SW480 (cell line): ENCODE results near the gene TTLL5.
A peak's percentile ranks its signal among the peaks of the same experiment; 100 is the strongest.

Experiments used
- DNase-seq: peaks from one replicate; pipeline ENCODE4 v3.0.0-alpha.2; 2016; ENCODE audit warnings: low spot score

The TTLL5 gene

DNA sequence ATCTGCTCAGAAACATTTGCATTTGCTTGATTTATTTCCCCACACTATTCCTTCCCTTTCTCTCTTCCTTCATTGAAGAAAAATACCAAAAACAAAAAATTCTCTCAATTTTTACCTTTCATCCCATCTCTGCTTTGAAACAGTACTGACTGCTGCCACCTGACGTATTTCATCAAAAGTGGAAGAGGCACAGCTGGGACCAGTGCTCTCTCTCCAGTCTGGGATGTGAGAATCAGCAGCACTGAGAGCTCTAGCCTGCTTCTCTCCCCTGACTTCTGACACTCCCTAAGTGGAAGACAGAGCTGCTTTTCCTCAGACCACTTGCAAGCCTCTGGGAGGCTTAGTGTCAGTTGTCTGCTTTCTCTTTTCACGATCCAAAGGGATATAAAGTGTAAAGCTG, 36.9 kb downstream of the TTLL5 start:
- DNase-seq: no peak

DNA sequence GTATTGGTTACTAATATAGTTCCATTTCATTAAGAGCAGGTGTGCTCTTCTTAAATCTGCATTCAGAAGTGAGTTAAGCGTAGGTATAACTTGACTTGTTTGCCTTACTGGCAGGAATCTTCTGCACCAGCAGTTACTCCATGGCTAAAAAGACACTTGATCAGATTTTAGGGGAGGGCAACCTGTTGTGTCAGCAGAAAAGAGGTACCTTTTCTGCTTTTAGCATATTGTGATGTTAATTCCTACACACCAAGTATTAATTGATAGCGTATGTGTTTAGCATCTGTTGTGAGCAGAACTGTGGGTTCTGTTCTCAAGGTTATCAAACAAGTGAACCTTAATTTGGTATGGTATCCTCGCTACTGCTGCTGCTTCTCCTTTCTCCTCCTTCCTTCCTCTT, 38.3 kb downstream of the TTLL5 start:
- DNase-seq: no peak

DNA sequence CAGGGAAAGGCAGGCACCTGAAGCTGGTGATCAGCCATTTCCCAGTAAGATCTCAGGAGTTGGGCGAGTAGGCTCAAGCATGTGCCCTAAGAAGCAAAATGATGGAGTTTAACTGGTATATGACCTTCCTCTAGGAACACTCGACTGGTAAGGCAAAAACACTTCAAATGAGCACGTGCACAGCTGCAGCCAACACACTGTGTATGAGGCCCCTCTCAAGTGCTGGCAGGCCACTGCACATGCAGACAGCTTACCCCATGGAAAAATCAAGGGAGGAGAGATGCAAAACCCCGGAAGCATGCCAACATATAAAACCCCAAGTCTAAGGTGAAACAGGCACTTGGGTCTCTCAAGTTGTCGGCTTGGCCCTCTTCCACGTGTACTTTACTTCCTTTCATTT, 39.2 kb downstream of the TTLL5 start:
- no peak for DNase-seq

DNA sequence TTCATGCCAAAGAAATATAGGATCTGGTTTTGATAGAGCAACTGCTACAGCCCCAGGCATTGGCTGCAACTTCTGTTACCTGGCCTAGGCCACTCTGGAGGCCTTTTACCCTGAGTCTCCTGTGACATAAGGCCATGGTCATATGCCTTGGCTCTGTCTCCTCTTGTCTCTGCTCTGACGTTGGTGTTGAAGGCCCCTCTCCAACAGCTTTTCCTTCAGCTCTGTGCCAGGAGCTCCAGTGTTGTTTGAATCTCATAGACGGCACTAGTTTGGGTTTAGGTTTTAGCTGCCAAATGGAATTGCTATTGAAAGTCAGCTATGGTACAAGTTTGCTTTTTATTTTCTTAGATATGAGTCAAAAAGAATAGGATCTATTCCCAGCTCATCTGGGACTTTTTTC, 41.1 kb downstream of the TTLL5 start:
- DNase-seq: no peak

DNA sequence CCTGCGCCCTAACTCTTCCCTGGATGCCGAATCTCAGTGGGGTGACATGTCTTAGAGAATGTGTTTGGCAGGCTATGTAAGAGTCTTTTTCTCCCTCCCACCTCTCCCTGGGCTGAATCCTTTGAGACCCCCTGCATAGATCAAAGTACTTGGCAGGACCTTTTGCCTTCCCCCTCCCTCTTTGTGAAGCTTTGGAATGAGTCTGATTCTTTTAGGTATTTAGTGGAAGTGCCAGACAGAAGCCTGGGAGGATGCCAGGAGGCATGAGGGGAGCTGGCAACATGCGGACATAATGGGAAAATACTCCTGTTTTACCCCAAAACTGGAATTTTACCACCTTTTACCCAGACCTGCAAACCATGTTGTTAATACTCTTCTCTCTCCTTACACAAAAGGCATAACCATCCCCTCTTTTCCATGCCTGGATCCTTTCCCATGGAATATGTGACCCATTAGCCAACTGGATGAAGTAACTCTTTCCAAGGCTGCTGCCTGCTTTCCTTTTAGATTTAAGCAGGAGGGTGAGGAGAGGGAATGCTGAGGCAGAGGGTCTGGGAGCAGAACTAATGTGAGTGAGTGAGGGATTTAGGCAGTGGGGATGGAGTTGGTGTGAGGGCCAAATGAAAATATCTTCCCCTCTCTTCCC, 41.7 kb downstream of the TTLL5 start:
- no peak for DNase-seq

DNA sequence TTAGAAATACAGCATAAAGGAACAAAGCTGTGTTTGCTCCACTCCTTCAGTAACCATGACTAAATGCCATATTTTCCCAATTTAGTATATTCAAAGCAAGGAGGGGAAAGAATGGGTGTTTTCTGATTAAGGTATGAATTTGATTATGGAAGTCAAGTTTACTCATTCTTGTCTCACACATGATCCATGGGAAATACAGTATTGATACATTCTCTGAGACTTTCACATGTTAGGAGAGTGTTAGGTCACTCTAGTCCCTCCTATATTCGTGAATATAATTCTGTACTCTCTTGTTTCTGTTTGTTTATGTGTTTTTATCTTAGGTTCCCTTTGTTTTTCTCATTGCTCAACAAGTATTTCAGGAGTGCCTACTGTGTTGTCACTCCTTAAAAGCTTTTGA, 42.4 kb downstream of the TTLL5 start:
- no peak for DNase-seq

DNA sequence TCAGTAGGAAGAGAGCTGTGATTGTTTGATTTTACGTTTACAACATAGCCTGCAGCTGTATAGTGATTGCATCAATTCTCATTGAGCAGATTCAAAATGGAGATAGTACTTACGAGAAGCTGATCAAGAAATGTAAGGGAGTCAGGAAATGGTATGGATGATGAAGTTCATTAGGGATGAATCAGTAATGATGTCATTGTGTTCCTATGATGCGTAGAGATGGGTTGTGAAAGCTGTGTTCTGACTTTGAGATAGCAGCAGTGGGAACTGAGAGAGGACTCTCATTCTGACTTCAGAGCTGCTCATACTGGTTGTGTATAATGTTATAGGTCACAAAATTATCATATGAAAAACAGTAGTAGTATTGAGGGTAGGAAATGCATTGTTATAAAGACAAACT, 44.0 kb downstream of the TTLL5 start:
- no peak for DNase-seq

DNA sequence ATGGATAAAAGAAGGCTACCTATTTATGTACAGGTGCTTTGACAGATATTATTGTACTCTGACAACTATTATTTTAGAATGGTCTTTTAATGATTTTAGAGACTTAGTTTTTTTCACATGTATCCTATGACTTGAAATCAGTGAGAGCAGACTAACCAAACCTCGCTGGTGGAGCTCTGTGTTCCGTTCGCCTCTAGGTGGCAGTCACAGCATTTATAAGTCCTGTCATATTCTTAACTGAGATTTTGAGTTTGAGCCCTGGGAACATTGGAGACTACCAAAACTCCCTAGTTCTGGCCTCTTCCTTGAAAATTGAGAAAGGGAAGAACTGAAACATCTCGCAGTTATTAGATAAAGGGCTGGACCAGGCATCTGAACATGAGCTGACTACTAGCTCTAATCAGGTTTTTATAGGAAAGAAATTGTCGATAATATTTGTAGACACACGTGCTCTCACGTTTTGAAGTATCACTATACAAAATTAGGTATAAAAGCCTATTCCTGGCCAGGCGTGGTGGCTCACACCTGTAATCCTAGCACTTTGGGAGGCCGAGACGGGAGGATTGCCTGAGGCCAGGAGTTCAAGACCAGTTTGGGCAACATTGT, 48.3 kb downstream of the TTLL5 start:
- DNase-seq: peak; percentile 81

DNA sequence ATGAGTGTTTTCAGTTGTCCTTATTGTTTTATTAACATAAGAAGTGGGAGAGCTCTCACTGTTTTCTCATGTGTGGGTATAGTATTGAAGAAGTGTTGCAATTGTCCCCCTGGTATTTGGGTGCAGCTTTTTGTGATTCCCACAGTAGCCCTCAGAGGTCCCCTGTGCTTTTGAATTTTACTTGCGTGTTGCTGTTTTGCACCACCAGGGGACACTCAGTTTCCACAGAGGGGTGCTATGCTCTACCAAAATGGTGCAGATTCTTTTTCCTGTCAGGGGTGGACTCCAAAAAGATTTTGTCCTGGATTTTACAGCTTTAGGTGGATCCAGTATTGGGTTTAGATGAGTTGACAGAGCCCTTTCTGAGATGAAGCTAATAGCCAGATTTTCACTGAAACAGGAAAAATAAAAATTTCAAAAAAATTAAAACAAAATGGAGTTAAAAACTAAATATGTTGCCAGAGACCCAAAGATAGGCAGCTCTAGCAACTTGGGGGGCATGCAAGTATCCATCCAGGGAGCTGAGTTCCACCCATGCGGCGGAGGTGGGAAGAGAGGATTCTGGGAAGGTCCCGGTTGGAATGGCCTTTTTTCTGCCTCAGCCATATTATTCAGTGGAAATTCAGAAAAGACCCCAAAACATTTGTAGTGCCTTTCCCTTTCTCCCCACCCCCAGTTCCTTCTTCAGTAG, 50.2 kb downstream of the TTLL5 start:
- peak; percentile 38 for DNase-seq

DNA sequence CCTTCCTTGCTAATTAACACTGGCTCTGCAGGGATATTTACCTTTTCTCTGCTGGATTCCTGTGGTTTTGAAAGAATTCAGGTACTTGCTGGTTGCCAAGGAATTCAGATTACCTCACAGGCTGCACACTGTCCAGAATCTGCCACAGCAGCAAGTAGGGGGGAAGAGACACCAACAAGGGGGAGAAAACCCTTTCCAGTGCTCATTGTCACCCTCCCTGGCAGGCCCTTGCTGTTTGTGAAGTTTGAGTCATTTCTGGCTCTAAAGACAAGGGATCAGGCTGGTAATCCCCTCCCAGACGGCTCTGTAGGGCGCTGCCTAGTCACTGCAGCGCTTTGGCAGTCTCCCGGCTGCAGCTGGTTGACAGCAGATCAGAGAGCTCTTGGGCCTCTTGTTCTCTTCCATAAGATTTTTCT, 50.8 kb downstream of the TTLL5 start:
- DNase-seq: peak; percentile 80

DNA sequence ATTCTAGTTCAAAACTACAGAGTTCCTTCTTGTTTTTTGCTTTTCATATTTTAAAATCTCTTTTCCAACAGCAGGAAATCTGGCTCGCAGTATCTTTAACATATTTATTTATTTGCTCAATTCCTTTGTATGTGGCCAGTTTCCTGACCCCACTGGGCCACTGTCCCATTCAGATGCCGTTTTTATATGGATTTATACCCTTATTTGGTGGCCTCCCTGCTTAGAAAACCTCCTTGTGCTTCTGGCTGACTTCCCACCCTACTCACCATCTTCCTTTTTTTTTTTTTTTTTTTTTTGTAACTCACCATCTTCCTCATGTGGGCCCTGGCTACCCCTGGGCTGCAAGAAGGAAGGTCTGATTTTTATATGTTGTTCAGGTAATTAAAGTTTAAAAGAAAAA, 53.9 kb downstream of the TTLL5 start:
- no peak for DNase-seq

DNA sequence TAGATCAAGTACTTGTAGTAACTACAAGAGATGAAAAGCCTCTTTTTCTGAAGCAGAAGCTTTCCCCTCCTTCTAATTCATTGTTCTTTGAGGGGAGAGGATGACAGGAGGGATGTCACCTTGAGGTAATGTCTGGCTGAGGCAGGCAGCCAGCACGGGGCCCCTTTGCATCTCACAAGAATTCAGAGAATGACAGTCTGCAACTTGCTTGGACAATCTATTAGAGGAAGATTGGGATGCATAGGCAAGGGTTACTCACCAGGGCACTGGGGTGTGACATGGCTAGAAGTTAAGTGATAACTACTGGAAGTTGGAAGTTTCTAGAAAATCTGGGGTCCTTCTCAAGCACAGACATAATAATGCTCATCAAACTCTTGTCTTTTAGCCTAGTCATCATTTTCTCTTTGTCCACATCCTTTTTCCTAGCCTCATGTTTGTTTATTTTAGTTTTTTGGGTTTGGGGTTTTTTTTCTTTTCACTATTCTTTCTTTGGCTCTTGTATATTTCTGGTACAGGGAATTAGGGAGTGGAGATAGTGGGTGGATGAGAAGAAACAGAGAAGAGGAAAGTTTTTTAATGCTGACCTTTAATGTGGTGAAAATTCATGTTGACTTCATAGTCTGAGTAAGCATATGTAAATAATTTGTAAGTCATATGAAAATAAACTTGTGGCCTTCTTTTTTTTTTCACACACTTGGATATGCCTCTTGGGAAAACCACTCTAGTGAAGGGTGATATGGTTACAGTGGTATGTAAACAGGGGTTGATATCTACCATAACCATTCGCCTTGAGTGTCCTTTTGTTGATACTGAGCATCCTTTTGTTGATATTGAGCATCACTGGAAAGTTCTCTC, 55.1 kb downstream of the TTLL5 start:
- peak; percentile 17 for DNase-seq

DNA sequence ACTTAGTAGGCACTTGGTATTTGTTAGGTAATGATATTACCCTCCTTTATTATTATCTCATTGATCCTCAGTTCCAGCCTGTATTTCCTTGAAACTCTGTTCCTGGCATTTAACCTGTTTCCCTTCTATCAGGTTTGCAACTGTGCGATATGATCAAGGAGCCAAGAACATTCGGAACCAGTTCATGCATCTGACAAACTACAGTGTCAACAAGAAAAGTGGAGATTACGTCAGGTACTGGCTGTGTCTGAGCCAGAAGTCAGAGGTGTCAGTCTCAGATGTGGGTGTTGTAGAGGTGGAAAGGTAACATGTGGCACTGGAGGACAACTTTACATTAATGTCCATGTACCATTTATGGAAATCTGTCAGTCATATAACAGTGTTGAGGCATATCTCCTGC, 56.7 kb downstream of the TTLL5 start:
- no peak for DNase-seq

DNA sequence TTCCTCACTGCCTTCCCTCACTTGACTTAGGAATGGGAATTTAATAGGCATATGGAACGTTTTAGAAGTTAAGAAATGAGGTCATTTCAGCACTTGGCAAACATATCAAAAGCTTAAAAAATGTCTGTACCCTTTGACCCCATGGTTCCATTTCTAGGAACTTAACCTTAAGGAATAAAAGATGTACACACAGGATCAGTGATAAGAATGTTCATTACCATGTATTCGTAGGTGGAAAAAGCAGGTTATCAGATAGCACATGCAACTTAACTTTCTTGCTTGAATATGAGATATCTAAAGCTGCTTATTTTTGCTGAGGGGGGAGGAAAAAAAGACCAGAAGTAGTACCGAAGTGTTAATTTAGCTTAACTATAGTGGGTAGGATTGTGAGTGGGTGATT, 57.2 kb downstream of the TTLL5 start:
- DNase-seq: no peak

DNA sequence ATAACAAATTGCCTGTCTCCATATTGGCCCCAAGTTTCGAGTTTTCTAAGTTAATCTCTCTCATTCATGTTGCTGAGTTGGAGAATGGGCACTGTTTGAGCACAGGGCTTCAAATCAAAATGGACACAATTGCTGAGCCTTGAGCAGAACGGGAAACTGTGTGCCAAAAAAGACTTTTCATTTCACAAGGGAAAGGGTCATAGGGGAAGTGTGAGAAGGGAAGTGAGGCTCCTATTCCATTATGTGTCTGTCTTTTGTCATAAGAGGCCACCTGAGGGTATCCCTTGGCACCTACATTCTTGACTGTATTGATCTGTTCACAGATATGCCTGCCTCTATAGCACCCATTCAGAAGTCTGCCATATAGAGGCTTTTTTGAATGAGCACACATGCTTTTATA, 59.1 kb downstream of the TTLL5 start:
- DNase-seq: no peak

DNA sequence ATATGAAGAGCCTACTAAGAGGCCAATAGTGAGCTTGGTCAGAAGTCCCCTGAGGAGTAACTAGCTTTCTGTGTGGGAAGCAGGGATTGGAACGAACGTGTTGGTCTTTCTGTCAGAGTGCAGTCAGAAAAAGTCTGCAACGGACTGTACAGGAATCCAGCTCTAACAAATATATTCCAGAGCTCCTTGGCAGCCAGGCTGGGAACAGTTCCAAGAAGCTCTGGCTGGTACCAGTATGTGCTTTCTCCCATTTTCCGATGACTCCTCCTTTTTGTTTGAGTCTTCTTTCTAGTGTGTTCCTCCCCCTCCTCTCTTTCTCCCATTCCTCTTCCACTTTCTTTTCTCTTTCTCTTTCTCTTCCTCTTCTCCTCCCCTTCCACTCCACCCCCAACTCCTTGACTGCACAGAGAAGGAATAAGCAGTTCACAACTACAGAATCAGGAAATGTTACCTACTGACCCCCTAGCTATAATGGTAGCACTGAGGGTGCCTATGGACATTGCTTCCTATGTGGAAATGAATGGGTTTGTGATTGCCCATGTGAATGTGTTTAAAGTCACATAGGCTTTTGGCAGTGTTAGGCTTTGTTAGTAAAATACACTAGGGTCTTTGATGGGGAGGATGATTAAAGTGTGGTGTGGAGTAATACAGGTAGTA, 59.9 kb downstream of the TTLL5 start:
- DNase-seq: no peak

DNA sequence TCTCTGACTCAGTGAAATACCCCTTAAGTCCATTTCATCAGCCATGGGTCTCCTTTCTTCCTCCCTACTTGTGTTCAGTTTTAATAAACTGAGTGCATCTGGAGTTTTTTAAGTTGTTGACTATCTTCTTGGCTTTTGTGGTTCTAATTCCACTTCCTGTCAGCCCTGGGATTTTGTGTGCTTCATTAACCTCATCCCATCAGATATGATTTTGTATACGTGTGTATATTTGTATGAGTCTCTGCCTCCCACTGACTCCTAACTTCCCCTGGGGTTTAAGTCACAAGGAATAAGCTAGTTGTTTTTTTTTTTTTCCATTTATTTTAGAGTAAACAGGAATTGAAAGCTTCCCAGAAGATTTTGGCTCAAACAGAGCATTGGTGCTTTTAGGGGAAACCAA, 62.7 kb downstream of the TTLL5 start:
- no peak for DNase-seq

DNA sequence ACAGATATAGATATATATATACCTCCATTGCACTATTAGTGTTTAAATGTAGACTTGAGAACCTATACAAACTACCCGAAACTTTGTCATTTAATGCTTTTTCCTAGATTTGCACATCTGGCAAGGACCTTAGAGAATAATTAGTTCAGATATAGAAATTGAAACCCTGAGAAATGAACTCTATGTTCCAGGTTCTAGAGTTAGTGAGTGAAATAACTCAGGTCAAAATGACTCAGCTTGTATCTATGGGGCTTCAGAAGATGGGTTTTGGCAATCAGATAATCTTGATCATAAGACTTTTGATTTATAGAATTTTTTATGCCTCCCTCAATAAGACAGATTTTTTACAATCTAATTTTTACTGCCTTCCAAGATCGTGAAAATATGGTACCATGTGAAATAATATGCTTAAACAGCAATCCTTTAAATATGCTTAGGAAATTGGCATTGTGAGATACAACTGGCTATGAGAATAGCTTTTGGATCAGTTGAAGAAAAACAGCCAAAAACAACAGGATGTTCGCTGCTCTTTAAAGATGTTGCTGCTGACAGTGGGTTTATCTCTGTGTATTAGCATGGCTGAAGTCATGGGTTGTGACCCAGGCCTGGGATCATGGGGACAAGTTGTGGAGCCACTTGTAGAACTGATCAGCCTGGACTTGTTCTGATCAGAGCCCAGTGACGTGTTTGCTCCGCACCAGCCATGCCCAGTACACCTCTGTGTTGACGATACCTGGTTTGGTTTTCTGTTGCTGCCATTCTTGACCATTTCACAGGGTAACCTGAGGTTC, 63.6 kb downstream of the TTLL5 start:
- DNase-seq: no peak

DNA sequence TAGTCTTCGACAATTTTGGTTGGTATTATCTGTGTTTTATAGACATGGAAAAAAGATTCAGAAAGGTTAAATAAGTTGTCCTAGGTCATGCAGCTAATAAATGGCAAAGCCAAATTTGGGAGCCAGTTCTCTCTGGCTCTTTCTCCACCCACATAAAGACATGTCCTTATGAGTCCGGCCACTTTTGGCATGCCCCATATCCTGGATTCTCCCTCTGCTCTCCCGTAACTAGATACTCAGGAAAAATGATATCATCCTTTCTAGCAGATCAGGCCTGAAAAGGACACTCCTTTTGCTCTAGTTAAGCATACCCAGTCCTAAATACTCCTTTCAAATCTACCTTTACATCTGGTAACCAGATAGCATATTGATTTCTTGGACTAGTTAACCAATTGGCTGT, 64.4 kb downstream of the TTLL5 start:
- no peak for DNase-seq

DNA sequence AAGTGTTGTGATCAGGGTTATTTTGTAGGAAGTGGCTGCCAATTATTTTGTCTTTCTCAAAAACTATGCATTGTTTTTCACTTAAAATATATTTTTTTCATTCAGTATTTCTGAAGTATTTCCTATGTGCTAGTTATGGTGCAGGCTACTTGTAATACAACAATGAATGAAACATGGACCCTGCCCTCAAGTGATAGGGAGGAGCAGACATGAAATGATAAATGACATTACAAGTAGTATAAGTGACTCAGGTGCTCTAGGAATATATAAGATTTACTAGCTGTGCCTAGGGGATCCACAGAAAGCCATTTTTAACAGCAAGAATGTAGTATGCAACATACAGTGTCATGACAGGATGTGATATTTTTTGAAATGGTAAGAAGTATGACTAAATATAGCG, 65.3 kb downstream of the TTLL5 start:
- DNase-seq: no peak

DNA sequence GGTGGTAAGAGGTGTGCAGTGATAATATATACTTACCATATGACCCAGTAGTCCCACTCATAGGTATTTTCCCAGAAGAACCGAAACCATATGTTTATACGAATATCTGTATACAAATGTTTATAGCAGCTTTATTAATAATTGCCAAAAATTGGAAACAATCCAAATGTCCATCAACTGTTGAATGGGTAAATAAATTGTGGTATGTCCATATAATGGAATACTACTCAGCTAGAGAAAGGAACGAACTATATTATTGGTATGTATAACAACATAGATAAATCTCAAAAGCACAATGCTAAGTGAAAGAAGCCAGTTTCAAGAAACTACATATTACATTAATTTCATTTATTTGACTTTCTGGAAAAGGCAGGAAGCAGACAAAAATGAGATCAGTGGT, 66.1 kb downstream of the TTLL5 start:
- no peak for DNase-seq
